HK-2 (cell line): ENCODE results near the gene RAD51B.
"Not testable (repeated sequence)": the region's sequence is repeated elsewhere in the genome, so short reads cannot be mapped to it uniquely, and the experiment has no call there.

ENCODE experiments used
- DNase-seq: peaks from one replicate; pipeline ENCODE4 v3.0.0-alpha.2; 2018; ENCODE audit not compliant: unreplicated experiment

The RAD51B gene

DNA sequence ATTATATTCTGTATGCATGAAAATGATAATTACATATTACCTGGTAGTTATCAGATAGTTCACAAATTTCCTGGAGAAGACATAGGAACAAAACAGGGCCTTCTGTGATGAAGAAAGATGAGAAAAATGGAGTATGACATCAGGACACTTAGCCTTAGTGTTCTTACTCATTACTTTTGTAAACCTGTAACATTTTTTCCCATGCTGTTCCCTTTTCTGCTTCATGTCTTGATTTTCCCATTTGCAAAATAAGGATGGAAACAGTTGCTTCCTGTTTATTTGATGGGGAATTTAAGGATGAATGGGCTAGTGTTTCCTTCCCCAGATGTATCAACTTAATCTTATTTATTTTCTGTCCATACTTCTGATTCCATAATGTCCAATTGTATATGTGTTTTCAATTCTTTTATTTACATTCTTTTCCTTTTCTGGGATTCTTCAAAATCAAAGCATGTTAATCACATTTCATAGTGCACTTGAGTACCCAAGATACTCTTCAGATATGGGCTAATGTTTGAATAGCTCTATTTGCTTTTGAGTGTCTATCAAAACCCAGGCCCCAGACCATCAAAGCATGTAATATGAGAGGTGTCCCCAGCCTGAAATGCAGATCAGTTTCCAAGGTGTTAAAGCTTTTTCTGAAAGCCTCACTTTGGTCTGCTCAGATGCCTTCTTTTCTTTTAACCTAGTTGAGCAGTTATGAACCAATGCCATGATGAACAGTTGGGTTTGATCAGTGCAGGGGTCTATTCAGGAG lies 260.5 kb downstream of the RAD51B start:
- DNase-seq, result no peak

GRCh38 chr14:68081489-68081888 lies 261.9 kb downstream of the RAD51B start:
- DNase-seq, result no peak

DNA sequence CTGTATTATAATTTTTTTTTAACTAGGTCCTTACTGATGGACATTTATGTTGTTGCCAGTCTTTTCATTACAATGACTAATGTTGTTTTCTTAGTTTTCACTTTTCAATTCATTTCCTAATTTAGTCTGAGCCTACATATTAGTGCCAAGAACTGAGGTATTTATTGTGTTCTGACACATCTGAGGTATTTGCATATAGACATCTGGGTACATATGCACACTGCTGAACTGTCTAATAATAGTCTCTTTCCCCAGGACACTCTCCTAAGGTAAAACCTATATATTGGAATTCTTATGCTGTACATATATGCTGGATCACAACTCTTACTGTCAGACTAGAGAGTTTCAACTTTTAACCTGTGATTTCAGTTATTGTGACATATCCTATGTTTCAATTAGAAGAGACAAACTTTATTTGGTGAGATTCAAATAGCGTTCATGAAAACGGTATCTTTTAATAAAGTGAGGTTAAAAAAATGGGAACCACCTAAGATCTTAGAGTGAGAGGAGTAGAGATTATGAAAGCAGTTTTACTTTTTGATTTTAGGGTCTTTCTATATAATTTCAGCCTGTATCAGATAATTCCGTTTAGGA lies 263.2 kb downstream of the RAD51B start:
- DNase-seq, result no peak

DNA sequence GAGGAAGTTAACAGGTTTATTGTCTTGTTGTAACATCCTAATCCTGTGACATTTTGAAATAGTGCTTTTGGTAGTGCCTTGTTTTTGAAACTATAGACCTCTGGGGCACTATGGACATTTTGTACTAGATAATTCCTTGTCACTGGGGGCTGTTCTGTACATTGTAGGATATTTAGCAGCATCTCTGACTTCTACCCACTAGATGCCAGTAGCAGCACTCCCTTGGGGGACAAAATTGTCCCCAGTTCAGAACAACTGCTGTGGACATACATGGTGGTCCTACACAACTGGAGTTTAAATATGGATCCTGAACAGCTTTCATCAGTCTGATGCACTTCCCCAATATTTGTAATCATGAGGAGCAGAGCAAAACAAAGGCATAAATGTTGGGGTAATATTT lies 264.7 kb downstream of the RAD51B start:
- DNase-seq, result no peak

- DNase-seq, result no peak
Measured at GRCh38 chr14:68085742-68086141, 266.2 kb downstream of the RAD51B start.

- DNase-seq, result no peak
Measured at GRCh38 chr14:68088451-68088854, 268.9 kb downstream of the RAD51B start.

DNA sequence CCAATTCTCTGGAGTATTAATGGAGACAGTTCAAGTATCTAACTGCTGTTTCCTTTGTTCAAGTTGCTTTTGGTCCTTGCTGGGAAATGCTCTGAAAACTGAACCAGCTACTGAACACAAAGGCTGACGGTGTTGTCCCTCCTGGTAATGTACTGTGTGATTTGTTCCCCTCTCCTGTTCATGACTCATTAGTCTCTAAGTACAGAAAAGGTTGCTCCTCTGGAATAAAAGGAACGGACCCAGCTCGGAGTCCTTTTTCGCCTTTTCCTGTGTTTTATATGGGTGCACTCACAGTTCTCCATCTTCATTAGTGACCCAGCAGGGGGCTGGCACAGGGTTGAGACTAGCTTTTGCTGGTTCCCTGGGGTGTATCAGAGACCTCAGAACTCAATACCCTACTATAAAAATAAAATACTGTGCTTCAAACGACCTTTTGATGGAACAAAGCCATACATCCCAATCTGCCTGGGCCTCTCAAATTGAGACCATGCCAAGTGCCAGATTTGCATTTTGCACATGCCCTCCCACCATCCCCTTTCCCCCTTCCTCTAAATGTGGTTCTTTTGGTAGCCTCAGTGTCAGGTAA lies 269.7 kb downstream of the RAD51B start:
- no peak for DNase-seq

DNA sequence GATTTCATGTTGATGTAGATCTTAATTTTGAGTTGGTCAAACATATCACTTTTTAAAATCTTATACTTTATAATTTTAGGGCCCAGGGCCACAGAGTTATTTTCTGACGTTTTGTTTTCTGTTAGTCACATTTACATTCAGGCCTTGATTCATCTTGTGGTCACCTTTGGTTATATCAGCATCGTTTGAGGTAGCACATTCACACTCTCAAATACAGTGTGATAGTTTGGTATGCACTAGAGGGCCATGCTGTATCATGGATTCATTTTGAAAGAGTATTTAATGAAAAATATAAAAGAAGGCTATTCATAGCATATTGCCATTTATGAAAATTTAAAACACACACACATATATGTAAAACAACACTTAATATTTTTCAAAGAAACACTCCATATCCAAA lies 274.6 kb downstream of the RAD51B start:
- no peak for DNase-seq

- no peak for DNase-seq
Measured at GRCh38 chr14:68094752-68095151, 275.2 kb downstream of the RAD51B start.

- DNase-seq, result no peak
Measured at GRCh38 chr14:68097727-68098126, 278.1 kb downstream of the RAD51B start.

DNA sequence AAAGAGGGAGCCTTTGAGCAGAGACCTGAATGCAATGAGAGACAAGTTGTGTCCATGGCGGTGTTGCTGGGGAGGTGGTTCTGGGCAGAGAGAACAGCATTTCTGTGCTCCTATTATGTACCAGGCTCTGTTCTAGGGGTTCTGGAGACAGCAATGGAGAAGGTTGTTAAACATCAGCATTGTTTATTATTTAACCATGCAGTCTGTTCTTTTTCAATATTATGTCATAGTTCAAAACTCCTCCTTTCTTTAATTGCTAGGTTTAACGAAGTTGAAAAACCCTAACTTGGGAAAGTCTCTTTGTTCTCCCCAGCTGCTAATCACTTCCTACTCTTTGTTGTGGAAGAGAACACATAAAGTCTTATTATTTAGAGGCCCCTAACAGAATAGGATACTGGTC lies 279.3 kb downstream of the RAD51B start:
- no peak for DNase-seq

DNA sequence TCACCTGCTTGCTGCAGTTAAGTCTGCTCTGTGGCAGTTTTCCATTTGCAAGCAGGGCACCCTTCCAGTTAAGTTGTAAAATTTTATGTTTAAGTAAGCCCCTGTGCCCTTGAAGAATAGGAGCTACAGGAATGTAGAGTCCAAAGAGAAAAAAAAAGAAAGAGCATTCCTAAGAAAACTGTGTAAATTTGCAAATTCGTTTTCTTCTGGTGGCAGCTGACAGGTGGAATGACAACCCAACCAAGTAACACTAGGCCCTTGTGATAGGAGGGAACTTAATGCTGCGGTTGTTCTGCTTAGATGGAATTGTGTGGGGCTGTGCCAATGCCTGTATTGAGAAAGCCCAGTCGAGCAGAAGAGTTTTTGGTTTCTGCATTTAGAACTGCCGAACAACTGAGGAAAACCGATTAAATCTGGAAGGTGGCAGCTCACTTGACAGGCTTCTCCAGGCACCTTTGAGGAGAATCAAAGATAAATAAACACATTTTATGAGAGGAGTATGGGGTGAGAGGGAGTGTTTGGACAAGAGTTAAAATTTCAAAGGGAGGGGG lies 280.0 kb downstream of the RAD51B start:
- no peak for DNase-seq

DNA sequence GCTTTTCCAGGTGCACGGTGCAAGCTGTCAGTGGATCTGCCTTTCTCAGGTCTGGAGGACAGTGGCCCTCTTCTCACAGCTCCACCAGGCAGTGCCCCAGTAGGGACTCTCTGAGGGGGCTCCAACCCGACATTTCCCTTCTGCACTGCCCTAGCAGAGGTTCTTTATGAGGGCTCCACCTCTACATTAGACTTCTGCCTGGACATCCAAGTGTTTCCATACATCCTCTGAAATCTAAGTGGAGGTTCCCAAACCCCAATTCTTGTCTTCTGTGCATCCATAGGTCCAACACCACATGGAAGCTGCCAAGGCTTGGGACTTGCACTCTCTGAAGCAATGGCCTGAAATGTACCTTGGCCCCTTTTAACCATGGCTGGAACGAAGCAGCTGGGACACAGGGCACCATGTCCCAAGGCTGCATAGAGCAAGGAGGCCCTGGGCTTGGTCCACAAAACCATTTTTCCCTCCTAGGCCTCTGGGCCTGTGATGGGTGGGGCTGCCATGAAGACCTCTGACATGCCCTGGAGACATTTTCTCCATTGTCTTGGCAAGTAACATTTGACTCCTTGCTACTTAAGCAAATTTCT lies 282.2 kb downstream of the RAD51B start:
- DNase-seq, result not testable (repeated sequence)

DNA sequence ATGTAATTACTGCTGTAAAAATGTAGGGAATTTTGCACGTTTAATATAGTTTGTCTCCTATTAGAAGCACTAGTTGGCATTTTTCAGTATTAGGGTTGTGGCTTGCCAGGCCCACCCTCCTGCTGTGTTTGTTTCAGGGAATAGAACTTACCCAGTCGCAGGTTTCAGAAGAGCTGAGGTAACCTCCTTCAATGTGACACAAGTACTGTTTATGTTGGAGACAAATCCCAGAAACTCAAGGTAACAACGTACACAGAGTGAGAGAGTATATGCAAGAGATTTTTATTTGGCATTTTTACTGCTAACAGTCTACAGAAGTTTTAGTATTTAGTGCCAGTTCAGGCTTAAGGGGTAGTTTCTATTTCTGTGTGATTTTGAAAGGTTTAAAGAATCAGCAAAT lies 284.3 kb downstream of the RAD51B start:
- no peak for DNase-seq

DNA sequence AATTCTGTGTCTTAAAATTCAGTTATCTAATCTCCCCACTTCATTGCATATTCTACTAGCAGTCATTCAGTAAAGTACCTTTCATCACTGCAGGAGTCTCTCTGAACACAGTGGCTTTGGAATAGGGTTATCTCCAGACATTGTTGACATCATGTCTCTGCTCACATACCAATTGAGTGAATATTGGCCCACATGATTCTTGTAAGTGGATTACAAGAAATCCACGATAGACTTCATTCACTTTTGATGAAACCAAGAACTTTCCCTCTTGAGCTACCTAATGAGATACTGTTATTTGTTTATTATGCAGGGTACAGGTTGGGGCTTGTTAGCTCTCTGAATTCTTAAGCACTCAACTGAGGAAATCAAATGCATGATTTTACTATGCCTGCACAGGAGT lies 284.9 kb downstream of the RAD51B start:
- DNase-seq, result no peak

GRCh38 chr14:68105816-68106215 lies 286.2 kb downstream of the RAD51B start:
- no peak for DNase-seq

- DNase-seq, result no peak
Measured at GRCh38 chr14:68106456-68106855, 286.9 kb downstream of the RAD51B start.

GRCh38 chr14:68106905-68107304 lies 287.3 kb downstream of the RAD51B start:
- DNase-seq, result no peak

DNA sequence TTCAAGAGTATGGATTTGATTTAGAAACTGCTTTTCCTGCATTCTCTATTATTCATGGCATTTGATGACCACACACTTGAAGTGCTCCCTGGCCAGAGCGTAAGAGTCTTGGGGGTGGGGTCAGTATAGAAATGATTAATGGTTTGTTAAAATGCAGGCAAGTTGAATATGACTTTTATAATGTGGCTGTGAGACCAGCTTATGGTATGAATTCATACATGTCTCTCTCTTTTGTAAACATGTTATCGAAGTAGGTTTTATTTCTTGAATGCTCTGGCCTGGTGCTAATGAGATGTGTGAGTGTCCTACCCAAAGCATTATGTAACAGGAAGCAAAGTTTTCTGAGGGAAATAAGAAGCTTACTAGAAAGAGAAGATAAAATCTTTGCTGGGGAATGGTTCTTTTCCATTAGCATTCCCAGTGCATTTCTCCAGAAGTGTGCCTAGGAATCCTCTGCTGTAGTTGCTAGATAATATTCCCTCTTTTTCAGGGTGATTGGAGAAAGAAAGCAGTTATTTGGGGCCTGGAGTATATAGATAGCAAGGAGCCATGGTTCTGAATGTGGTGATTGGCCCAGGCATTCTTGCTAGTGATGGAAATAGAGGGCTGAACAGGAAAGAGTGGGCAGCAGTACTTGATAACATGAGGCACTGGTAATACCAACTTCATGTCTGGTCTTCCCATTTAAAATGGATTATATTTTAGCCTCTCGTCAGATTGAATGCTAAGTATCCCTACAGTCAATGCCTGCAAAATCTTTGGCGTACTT lies 289.7 kb downstream of the RAD51B start:
- DNase-seq, result no peak

DNA sequence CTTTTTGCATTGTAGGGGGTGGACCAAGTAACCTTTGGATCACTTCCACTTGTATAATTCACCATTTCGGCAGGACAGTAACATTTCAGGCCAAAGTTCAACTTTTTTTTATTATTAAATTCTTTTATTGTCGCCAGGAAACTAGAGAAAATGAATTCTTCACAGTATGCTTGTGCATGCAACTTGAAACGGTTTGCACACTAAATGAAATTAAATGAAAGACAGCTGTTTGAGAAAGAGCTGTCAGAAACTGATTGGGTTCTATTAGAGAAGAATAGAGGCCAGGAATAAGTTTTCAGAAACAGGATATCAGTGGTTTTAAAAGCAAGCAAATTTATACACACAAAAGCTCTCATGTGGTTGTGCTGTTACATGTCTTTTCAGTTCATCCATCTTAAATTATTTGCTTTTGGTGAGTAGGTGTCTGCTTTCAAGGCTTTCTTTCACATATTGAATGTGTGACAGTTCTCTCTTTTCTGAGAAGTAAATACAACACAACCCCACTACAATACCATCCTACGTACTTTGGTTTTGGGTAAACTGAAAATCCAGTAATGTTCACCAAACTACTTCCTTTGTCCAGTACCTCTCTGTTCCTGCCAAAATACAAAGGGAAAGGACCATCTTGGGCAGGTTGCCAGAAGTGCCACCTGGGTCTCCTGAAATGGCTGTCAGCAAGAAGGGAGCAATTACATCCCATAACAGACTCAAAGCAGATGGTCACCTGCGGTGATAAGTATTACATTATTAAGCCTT lies 291.7 kb downstream of the RAD51B start:
- no peak for DNase-seq

GRCh38 chr14:68111853-68112270 lies 292.3 kb downstream of the RAD51B start:
- no peak for DNase-seq
